ENCODE measurements around the gene LINS1. TPM values are rescaled to one million over a fixed set of nuclear protein-coding genes. Genes with fewer than 3 reads are reported as not detected.

LINS1 gene
- total and polyA plus RNA-seq, 10 donors: 7.7 to 71.1 (median 28.6) TPM

DNA sequence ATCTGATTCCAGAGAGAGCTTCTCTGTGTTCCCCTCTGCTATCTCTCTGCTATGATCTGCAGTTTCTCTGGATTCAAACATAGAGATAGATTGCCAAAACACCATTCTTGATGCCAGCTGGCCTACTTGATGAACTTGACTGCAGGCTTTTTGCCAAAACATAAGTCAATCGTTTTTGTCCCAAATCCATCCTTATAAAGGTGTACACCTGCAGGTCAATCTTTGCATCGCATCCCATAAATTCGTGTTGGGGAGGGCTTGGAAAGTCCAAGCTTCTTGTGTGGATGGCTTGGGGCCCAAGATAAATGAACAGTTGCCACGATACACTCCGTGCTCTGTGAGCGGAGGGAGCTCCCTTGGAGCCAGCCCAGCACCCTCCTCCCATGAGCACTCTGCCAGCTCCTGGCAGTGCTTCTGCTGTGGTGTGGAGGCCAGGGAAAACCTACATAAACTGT, 75.9 kb downstream of the LINS1 start:
- no peaks in the 10 kb centered on the region for H3K36me3 ChIP-seq
- no peak for DNase-seq
- peaks cover 0 to 10% (median 4%) of the 10 kb centered on the region in 6 donors for H3K4me1 ChIP-seq
- intact Hi-C loops (cut with DNase I; ENCODE audit: low total_unique reads): no loop called here
- peaks cover 0 to 6% (median 0%) of the 10 kb centered on the region in 7 donors for H3K27me3 ChIP-seq (replicated peaks in 1 of 7)
- no peak overlapping the region for H3K27ac ChIP-seq
- 56 to 72% (median 70%) methylated on average over 6 of the region's 6 CpGs for WGBS, 5 donors
- peaks cover 0 to 6% (median 0%) of the 10 kb centered on the region in 8 donors for H3K9me3 ChIP-seq
- no peak overlapping the region for H3K4me3 ChIP-seq
- TF ChIP-seq CTCF (IDR thresholded peaks at IDR 0.05 in 8 of 11, conservative IDR thresholded peaks at IDR 0.05 in 3 of 11) (no peak), POLR2AphosphoS5 (IDR thresholded peaks at IDR 0.05) (no peak), POLR2A (IDR thresholded peaks at IDR 0.05) (no peak)

GRCh38 chr15:100525436-100525835, 76.5 kb downstream of the LINS1 start:
- Histone ChIP-seq H3K27ac (no peak overlapping the region), H3K4me3 (no peak overlapping the region), H3K9me3 (peaks cover 0 to 6% (median 0%) of the 10 kb centered on the region in 8 donors), H3K27me3 (replicated peaks in 1 of 7) (peaks cover 0 to 6% (median 0%) of the 10 kb centered on the region in 7 donors), H3K4me1 (peaks cover 1 to 15% (median 10%) of the 10 kb centered on the region in 6 donors), H3K36me3 (no peaks in the 10 kb centered on the region)
- no peak for DNase-seq
- 76 to 86% (median 85%) methylated on average over 1 of the region's 1 CpG for WGBS, 5 donors
- intact Hi-C loops (cut with DNase I; ENCODE audit: low total_unique reads): no loop called here
- no peak for TF ChIP-seq POLR2AphosphoS5 (IDR thresholded peaks at IDR 0.05)
- TF ChIP-seq POLR2A (IDR thresholded peaks at IDR 0.05): no peak
- no peak for TF ChIP-seq CTCF (IDR thresholded peaks at IDR 0.05 in 8 of 11, conservative IDR thresholded peaks at IDR 0.05 in 3 of 11)

DNA sequence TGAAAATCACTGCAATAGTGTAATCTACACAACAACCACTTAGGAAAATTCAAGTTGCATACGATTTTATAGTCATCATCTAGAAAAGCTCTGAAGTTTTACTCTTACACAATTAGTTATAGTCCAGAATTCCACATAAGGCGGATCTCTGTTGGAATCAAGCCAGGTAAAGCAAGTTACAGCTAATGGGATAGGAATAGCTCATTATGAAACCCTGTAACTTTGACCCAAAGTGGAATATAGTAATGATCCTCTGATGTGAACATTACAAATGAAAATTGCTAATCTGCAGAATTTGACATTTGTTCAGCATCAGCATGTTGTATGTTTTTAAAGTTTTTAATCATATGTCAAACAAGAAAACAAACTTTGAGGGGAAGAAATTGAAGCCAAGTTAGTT, 77.7 kb downstream of the LINS1 start:
- 64 to 83% (median 80%) methylated on average over 2 of the region's 2 CpGs for WGBS, 5 donors
- H3K27ac ChIP-seq: no peak overlapping the region
- TF ChIP-seq CTCF (IDR thresholded peaks at IDR 0.05 in 8 of 11, conservative IDR thresholded peaks at IDR 0.05 in 3 of 11) (no peak), POLR2A (IDR thresholded peaks at IDR 0.05) (no peak), POLR2AphosphoS5 (IDR thresholded peaks at IDR 0.05) (no peak)
- H3K27me3 ChIP-seq (replicated peaks in 1 of 7): no peaks in the 10 kb centered on the region
- H3K36me3 ChIP-seq: no peaks in the 10 kb centered on the region
- no peak for DNase-seq
- H3K4me1 ChIP-seq: peaks cover 6 to 26% (median 18%) of the 10 kb centered on the region in 6 donors
- no peak overlapping the region for H3K4me3 ChIP-seq
- intact Hi-C loops (cut with DNase I; ENCODE audit: low total_unique reads): no loop called here
- peaks cover 0 to 6% (median 0%) of the 10 kb centered on the region in 8 donors for H3K9me3 ChIP-seq

GRCh38 chr15:100521907-100522306, 80.1 kb downstream of the LINS1 start:
- 81 to 98% (median 91%) methylated on average over 3 of the region's 3 CpGs for WGBS, 5 donors
- Histone ChIP-seq H3K4me1 (peaks cover 6 to 46% (median 23%) of the 10 kb centered on the region in 6 donors), H3K9me3 (peaks cover 0 to 6% (median 0%) of the 10 kb centered on the region in 8 donors), H3K27me3 (replicated peaks in 1 of 7) (no peaks in the 10 kb centered on the region), H3K27ac (no peak overlapping the region), H3K36me3 (no peaks in the 10 kb centered on the region), H3K4me3 (no peak overlapping the region)
- TF ChIP-seq POLR2AphosphoS5 (IDR thresholded peaks at IDR 0.05): no peak
- TF ChIP-seq CTCF (IDR thresholded peaks at IDR 0.05 in 8 of 11, conservative IDR thresholded peaks at IDR 0.05 in 3 of 11): no peak
- no peak for TF ChIP-seq POLR2A (IDR thresholded peaks at IDR 0.05)
- intact Hi-C loops (cut with DNase I; ENCODE audit: low total_unique reads): no loop called here
- no peak for DNase-seq

Measured in spleen (tissue), 11 donors.